ENCODE measurements around the gene NDUFA11. TPM values are rescaled to one million over a fixed set of nuclear protein-coding genes. Genes with fewer than 3 reads are reported as not detected.
"Not testable (repeated sequence)": the region's sequence is repeated elsewhere in the genome, so short reads cannot be mapped to it uniquely, and the experiment has no call there.

NDUFA11 gene
- total RNA-seq, 1 donor from 2014 or later, result 558 TPM

GRCh38 chr19:5873617-5874199 is 29.9 kb downstream of the NDUFA11 start:
- DNase-seq (no peak), ATAC-seq (no peak)
- intact Hi-C loops (cut with micrococcal nuclease), result no loop called here

GRCh38 chr19:5870986-5871394 is 32.6 kb downstream of the NDUFA11 start:
- ATAC-seq, result peak; percentile 74
- intact Hi-C loops (cut with micrococcal nuclease), result no loop called here
- no peak for DNase-seq

GRCh38 chr19:5867201-5868136 is 36.1 kb downstream of the NDUFA11 start:
- ATAC-seq (no peak), DNase-seq (no peak)
- intact Hi-C loops (cut with micrococcal nuclease), result no loop called here

- DNase-seq, result no peak
- ATAC-seq, result no peak
- intact Hi-C loops (cut with micrococcal nuclease), result no loop called here
These were observed 37.8 kb downstream of the NDUFA11 start for GRCh38 chr19:5865772-5866171.

GRCh38 chr19:5864725-5865486 is 38.7 kb downstream of the NDUFA11 start:
- DNase-seq (no peak), ATAC-seq (no peak)
- intact Hi-C loops (cut with micrococcal nuclease), result no loop called here

DNA sequence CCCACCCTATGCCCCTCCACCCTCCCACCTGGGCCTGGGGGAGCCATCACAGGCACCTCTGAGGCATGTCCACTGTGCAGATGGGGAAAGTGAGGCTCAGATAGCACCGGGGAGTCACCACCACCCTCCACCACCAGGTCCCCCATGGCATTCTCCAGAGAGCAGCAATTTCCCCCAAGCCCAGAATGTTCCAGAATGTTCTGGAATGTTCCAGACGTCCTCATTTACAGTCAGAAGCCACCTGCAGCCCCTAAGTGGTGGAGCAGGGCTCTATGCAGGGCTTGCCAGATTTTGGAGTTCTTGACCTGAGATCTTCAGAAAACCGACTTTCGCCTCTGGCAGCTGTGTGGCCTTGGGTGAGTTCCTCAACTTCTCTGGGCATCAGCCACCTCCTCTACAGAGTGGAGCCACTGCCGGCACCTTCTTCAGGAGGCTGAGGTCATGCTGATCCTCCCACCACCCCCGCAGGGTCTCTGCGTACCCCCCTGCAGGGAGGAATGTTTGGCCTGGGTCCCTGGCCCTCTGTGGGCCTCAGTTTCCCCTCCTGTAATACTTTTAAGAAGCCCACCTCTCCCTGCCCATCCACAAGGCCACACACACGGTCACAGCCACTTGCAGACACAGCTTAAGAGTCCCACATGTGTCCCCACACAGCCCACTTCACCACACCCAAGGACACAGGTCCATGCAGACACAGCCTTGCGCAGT is 39.4 kb downstream of the NDUFA11 start:
- ATAC-seq (no peak), DNase-seq (no peak)
- intact Hi-C loops (cut with micrococcal nuclease), result no loop called here

DNA sequence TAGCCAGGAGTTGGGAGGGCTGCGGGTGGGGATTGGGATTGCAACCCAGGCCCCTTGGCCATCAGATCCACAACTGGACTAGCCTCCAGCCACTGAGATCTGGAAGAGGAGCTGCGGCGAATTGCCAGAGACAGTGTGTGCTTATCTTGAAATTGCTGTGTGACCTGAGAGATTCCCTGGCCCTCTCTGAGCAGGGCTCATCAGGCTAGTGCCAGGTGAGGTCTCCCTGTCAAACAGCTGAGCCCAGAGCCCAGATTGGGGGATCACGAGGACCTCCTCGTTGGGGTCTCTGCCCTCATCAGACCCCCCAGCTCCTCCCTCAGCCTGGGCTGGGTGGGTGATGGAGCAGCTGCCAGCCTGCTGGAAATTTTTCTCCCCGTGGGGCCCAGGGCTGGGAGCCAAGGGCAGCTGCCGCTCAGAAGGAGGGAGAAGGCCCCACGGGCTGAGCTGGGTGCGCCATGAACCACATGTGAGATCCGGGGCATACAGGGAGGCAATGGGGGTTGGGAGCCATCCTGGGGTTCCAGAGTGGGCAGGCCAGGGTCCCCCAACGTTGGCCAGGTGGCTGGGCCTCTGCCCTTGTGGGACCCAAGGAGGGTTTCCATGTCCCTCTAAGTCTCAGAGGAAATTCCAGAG is 40.4 kb downstream of the NDUFA11 start:
- intact Hi-C loops (cut with micrococcal nuclease), result no loop called here
- DNase-seq (no peak), ATAC-seq (no peak)

GRCh38 chr19:5857203-5858081 is 46.1 kb downstream of the NDUFA11 start:
- no peak for ATAC-seq
- intact Hi-C loops (cut with micrococcal nuclease), result no loop called here
- DNase-seq, result no peak

DNA sequence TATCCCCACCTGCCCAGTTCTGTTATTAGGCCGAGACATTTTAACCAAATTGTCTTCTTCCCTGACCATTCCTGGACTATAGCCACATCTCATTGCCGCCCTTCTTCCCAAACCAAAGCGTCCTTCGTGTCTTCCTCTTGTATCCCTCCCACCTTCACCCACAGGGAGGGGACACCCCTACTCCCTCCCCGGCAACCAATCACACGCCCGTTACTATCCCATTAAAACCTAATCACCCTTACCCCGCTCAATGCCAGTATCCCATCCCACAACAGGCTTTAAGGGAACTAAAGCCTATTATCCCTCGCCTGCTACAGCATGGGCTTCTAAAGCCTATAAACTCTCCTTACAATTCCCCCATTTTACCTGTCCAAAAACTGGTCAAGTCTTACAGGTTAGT is 48.4 kb downstream of the NDUFA11 start:
- ATAC-seq; intact Hi-C loops (cut with micrococcal nuclease); DNase-seq: not testable (repeated sequence)

DNA sequence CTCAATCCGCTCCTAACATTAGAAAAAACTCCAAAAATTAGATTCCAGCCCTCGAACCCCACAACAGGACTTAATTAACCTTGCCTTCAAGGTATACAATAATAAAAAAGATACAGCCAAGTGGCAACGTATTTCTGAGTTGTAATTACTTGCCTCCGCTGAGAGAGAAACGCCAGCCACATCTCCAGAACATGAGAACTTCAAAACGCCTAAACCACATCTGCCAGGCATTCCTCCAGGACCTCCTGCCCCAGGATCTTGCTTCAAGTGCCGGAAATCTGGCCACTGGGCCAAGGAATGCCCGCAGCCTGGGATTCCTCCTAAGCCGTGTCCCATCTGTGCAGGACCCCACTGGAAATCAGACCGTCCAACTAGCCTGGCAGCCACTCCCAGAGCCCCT is 49.5 kb downstream of the NDUFA11 start:
- intact Hi-C loops (cut with micrococcal nuclease); DNase-seq; ATAC-seq: not testable (repeated sequence)

- no peak for ATAC-seq
- no peak for DNase-seq
- intact Hi-C loops (cut with micrococcal nuclease), result no loop called here
These were observed 52.3 kb downstream of the NDUFA11 start, which contains the start of gene FUT3 for GRCh38 chr19:5851302-5851701. TSS of gene FUT3 (minus strand) at chr19:5851449.

DNA sequence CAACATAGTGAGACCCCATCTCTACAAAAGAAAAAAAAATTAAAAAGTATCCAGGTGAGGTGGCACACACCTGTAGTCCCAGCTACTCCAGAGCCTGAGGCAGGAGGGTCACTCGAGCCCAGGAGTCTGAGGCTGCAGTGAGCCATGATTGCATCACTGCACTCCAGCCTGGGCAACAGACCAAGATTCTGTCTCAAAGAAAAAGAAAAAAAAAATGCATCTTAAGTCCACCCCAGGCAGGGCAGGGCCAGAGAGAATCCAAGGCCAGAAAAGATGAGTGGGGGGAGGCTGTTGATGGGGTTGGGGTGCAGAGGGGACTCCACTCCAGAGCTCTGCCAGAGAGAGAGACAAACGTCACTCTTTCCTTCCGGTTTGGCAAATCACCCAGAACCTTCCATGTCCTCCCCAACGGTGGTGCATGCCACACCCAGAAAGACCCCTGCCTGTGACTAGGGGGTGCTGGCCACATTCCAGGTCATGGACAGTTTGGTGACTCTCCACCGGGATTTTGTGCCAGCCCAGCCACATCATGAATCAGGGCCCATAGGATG is 52.8 kb downstream of the NDUFA11 start:
- ATAC-seq, result no peak
- DNase-seq, result peak; percentile 41
- intact Hi-C loops (cut with micrococcal nuclease), result no loop called here

- DNase-seq (no peak), ATAC-seq (no peak)
- intact Hi-C loops (cut with micrococcal nuclease), result no loop called here
These were observed 53.4 kb downstream of the NDUFA11 start for GRCh38 chr19:5850189-5850588.

DNA sequence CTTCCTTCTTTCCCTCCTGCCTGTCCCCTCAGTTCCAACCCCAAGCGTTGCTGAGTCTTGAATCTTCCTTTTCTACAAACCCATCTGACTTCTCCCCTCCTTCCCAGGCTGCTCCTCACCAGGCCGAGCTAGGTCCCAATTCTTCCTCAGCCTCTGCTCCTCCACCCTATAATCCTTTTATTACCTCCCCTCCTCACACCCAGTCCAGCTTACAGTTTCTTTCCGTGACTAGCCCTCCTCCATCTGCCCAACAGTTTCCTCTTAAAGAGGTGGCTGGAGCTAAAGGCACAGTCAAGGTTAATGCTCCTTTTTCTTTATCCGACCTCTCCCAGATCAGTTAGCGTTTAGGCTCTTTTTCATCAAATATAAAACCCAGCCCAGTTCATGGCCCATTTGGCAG is 55.0 kb downstream of the NDUFA11 start:
- ATAC-seq; intact Hi-C loops (cut with micrococcal nuclease); DNase-seq: not testable (repeated sequence)

DNA sequence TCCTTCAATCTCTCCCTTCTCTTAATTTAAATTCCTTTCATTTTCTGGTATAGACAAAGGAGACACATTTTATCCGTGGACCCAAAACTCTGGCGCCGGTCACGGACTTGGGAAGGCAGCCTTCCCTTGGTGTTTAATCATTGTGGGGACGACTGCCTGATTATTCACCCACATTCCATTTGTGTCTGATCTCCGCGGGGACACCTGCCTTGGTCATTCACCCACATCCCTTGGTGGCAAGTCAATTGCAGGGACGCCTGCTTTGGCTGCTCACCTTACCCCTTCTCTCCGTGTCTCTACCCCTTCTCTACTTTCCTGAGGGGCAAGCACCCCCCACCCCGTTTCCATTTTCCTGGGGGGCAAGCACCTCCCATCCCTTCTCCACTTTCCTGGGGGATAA is 55.7 kb downstream of the NDUFA11 start:
- ATAC-seq; DNase-seq; intact Hi-C loops (cut with micrococcal nuclease): not testable (repeated sequence)

All from left ventricle myocardium superior (tissue), 1 donor.